Left cardiac atrium (tissue), 4 donors: Measurements from ENCODE around the gene DNAH9. TPM values are rescaled to one million over a fixed set of nuclear protein-coding genes. Genes with fewer than 3 reads are reported as not detected.

Experiments
- ATAC-seq, 2 donors: fragments of 200-7000 bp; cut with Tn5 transposase; one replicate each; pipeline ENCODE4 v1.9.1; 2020; ENCODE audit warnings: mild to moderate bottlenecking in 2 of 2, moderate library complexity in 2 of 2
- DNase-seq: peaks from one replicate; pipeline ENCODE4 v3.0.0-alpha.2; 2020
- intact Hi-C, 2 donors: fragments of 100-400 bp; cut with DNase I; formaldehyde crosslinking; loops; one replicate each; pipeline versions ENCODE4 v1.14.1 to v1.15.1; 2022 to 2023
- total RNA-seq, 2 donors: library from RNA; stranded (reverse); fragmentation: NEBNext Ultra II Directional; extraction: Animal tissue kit (Norgen Biotek cat#: 25700); gene quantifications; one replicate each; pipeline ENCODE4 v1.2.1, GENCODE V29; 2021
- donor health status: DM: no; HTN: yes; CAD: no.
- donor health status: DM: no; HTN: yes; CAD: no; lungs with severe emphysema.
- donor health status: DM: yes; HTN: yes; CAD: no.
- donor health status: Dilated cardiomyopathy.

Gene DNAH9
- total RNA-seq, 2 donors from 2014 or later, result 0.08 to 0.91 TPM

GRCh38 chr17:11589716-11590115, 8.6 kb upstream of the DNAH9 start:
- no peak for DNase-seq
- intact Hi-C loops, result no loop called here
- no peak for ATAC-seq

DNA sequence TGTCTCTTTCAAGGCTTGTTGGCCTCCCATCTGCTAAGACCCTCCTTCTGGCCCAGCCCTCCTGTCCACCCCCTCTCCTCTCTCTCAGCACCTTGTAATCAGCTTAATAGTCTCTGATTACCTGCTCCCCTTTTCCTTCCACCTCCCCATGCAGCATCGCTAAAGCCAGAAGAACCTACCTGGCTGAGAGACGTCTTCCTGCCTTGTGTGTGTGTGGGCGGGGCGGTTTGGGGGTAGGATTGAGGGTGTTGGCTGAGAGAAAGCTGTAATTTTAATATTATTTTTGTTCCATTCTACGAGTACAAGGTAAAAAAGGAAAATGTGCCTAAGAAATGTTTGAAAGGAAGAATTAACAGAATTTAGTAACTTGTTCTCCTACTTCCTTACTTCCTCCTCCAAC, 3.4 kb downstream of the DNAH9 start:
- DNase-seq, result no peak
- intact Hi-C loops, result no loop called here
- no peak for ATAC-seq

GRCh38 chr17:11608396-11608795, 10.1 kb downstream of the DNAH9 start:
- DNase-seq (peak; percentile 61), ATAC-seq (peak; percentile 84 to 95)
- intact Hi-C loops, result no loop called here

- ATAC-seq (no peak), DNase-seq (no peak)
- intact Hi-C loops, result no loop called here
These were observed 12.8 kb downstream of the DNAH9 start for GRCh38 chr17:11610999-11611566.

DNA sequence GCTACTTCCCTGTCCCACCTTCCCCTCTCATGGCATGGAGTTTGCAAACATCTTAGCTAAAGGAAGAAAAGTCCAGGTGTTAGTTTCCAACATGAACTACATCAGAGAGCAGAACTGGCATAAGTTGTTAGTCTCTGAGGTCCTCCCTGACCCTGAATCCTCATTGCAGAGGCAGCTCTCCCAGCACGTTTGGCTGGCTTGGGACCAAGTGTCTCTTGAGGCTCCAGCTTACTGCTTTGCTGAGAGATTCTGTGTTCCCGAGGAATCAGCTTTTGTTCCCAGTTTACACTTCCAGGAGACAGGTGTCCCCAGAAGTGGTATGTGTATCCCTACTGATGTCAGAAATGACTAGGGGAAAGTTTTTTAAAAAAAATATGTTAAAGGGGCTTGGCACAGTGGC, 14.7 kb downstream of the DNAH9 start:
- no peak for DNase-seq
- intact Hi-C loops, result no loop called here
- ATAC-seq, result no peak

GRCh38 chr17:11618861-11619566, 20.7 kb downstream of the DNAH9 start:
- ATAC-seq (no peak), DNase-seq (peak; percentile 45)
- intact Hi-C loops, result no loop called here

- no peak for DNase-seq
- intact Hi-C loops, result no loop called here
- ATAC-seq, result no peak
These were observed 24.2 kb downstream of the DNAH9 start for GRCh38 chr17:11622492-11622891.

DNA sequence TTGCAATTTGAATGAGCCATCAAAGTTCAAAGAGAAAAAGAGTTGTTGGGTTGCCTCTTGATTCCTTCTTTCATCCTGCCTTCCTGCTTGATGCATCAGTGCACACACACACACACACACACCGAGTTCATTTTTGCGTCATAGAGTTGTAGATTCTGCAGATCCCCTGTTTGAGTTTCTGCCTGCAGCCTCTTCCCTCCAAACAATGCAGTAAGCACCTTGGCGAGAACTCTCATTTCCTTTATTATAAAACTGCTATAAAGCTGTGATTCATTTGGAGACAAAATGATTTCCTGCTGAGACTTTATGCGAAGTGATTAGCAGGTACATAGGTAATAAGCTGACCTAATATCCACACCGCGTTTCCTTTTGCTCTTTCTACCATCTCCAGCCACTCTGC, 26.7 kb downstream of the DNAH9 start:
- DNase-seq (no peak), ATAC-seq (no peak)
- intact Hi-C loops, result no loop called here

DNA sequence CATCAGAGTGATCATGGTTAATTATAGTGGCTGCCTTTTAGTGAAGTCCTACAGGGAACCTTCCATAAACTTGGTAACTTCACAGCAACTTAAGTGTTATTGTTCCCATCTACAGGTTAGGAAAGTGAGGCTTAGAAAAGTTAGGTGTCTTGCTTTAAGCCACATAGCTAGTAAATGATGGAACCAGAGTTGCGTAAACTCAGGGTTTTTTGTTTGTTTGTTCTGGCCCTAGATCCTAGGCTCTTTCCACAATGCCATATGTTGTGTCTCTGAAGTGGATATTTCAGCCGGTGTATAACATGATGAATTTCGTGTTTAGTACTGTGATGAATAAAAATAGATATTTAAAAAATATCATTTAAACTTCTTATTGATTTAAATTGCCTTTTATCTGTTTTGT, 27.6 kb downstream of the DNAH9 start:
- ATAC-seq (no peak), DNase-seq (no peak)
- intact Hi-C loops, result no loop called here

DNA sequence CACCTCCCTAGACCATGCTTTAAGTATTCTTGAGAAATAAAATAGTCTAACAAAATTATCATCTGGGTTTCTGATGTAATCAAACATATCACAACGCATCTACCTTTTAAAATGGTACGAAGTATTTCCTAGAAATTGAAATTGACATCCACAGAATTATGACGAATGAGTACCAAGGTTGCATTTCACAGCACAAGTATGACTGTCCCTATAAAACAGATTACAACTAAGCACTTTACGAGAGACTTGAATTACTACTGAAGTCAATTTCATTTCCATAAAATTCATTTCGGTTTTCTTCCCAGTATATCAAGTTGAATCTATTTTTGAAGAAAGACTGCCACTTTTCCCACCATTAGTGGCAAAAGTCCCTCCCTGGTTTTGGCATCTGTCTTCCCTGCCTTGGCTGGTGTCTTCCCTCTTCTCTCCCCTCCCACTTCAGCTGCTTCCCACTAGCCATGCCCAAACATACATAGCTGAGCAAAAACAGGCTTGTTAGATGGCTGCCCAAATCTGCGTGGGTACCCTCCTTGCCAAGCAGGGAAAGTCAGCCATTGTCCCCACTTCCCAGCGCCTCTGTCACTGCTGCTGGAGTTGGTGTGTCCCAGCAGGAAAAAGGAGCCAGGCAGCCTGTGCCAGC, 29.2 kb downstream of the DNAH9 start:
- intact Hi-C loops, result no loop called here
- DNase-seq (no peak), ATAC-seq (no peak)

- no peak for DNase-seq
- ATAC-seq, result no peak
- intact Hi-C loops, result no loop called here
These were observed 30.1 kb downstream of the DNAH9 start for GRCh38 chr17:11628374-11628773.

GRCh38 chr17:11628831-11629230, 30.6 kb downstream of the DNAH9 start:
- no peak for ATAC-seq
- no peak for DNase-seq
- intact Hi-C loops, result no loop called here

GRCh38 chr17:11636771-11637170, 38.5 kb downstream of the DNAH9 start:
- intact Hi-C loops, result no loop called here
- ATAC-seq, result no peak
- DNase-seq, result no peak

GRCh38 chr17:11637796-11638195, 39.5 kb downstream of the DNAH9 start:
- ATAC-seq, result no peak
- DNase-seq, result no peak
- intact Hi-C loops, result no loop called here

GRCh38 chr17:11638700-11639265, 40.5 kb downstream of the DNAH9 start:
- intact Hi-C loops, result no loop called here
- no peak for ATAC-seq
- DNase-seq, result no peak

DNA sequence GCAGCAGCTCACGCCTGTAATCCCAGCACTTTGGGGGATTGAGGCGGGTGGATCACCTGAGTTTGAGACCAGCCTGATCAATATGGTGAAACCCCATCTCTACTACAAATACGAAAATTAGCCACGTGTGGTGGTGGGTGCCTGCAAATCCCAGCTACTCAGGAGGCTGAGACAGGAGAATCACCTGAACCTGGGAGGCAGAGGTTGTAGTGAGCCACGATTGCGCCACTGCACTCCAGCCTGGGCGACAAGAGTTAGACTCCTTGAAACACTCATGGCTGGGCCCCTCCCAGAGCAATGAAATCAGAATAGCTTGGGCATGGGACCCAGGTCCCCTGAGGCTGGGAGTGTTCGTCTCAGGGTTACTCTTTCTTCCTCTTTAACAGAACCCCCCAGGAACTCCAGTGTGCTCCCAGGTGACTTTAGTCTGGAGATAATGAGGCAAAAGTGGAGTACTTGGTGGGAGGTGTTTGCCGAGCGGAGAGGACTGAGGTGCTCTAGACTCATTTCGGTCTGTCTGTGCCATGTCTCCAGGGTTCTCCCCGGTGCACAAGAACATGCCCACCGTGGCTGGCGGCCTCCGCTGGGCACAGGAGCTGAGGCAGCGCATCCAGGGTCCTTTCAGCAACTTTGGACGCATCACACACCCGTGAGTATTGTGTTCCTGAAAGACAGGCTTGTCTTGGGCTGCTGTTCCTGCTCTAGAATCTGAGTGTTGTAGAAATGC, 41.6 kb downstream of the DNAH9 start:
- DNase-seq (no peak), ATAC-seq (no peak)
- intact Hi-C loops, result loop anchor here (10.0 kb wide), 2 partner anchors 295 to 765 kb away; no protein-coding TSS in a partner anchor

- intact Hi-C loops, result loop anchor here (10.0 kb wide), 2 partner anchors 294 to 766 kb away; no protein-coding TSS in a partner anchor
- ATAC-seq (no peak), DNase-seq (no peak)
These were observed 42.2 kb downstream of the DNAH9 start for GRCh38 chr17:11640463-11640814.

GRCh38 chr17:11641521-11642275, 43.4 kb downstream of the DNAH9 start:
- intact Hi-C loops, result loop anchor here (10.0 kb wide), 2 partner anchors 293 to 767 kb away; no protein-coding TSS in a partner anchor
- no peak for ATAC-seq
- no peak for DNase-seq

DNA sequence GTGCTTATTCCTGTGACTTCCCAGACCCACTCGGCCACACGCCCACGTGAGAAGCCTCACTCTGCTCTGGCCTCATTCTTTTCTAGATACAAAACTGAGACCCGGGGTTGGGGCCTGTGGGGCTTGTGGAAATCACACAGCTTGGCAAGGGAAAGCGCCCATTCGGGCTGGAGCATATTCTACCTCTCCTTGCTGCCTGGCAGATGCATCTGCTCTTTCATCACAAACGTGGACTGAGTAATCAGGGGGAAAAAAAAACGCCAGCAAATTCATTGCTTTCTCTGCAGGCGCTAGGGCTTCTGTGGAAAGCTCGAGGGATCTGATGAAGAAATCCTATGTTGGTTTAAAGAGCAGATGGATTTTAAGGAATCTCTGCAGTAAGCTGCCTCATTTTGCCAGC, 44.4 kb downstream of the DNAH9 start:
- intact Hi-C loops, result loop anchor here (10.0 kb wide), 2 partner anchors 292 to 768 kb away; no protein-coding TSS in a partner anchor
- ATAC-seq (peak; percentile 38 to 81), DNase-seq (peak; percentile 28)
